Activated T-helper 2 cell treated with anti-CD3 and anti-CD28 coated beads, Interferon-gamma antibody, Interleukin-2, Interleukin-4, amounts not matched to agents 10 μg/mL and 5 μg/mL and 100 μg/mL, durations not matched to agents 14 hours and 24 hours and 36 hours (primary cell): ENCODE results near the gene TCF15. TPM values are rescaled to one million over a fixed set of nuclear protein-coding genes. Genes with fewer than 3 reads are reported as not detected.
A peak's percentile ranks its signal among the peaks of the same experiment; 100 is the strongest.

Experiments used
- DNase-seq: peaks from one replicate; pipeline ENCODE4 v3.0.0; 2021; ENCODE audit warnings: low spot score
- H3K27ac Mint-ChIP-seq: one replicate; pipeline ENCODE4 v1.8.0; 2021; ENCODE audit warnings: mixed read lengths
- H3K27me3 Mint-ChIP-seq: one replicate; pipeline ENCODE4 v1.8.0; 2021; ENCODE audit warnings: low read depth, mixed read lengths
- H3K36me3 Mint-ChIP-seq: one replicate; pipeline ENCODE4 v1.8.0; 2021; ENCODE audit warnings: low read depth, mixed read lengths
- H3K4me1 Mint-ChIP-seq: one replicate; pipeline ENCODE4 v1.8.0; 2021; ENCODE audit warnings: low read depth, mixed read lengths
- H3K4me3 Mint-ChIP-seq: one replicate; pipeline ENCODE4 v1.8.0; 2021; ENCODE audit warnings: low read depth, mild to moderate bottlenecking, moderate library complexity, mixed read lengths
- H3K9me3 Mint-ChIP-seq: one replicate; pipeline ENCODE4 v1.8.0; 2021; ENCODE audit warnings: mixed read lengths
- intact Hi-C: fragments of 100-400 bp; cut with micrococcal nuclease; formaldehyde crosslinking; loops from one replicate; pipeline ENCODE4 v1.15.1; 2023
- total RNA-seq: library from RNA; stranded (reverse); gene quantifications from 2 replicates; pipeline ENCODE4 v1.2.3, GENCODE V29; 2022

Gene TCF15, protein sequence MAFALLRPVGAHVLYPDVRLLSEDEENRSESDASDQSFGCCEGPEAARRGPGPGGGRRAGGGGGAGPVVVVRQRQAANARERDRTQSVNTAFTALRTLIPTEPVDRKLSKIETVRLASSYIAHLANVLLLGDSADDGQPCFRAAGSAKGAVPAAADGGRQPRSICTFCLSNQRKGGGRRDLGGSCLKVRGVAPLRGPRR
- not detected in 2 replicates for total RNA-seq

DNA sequence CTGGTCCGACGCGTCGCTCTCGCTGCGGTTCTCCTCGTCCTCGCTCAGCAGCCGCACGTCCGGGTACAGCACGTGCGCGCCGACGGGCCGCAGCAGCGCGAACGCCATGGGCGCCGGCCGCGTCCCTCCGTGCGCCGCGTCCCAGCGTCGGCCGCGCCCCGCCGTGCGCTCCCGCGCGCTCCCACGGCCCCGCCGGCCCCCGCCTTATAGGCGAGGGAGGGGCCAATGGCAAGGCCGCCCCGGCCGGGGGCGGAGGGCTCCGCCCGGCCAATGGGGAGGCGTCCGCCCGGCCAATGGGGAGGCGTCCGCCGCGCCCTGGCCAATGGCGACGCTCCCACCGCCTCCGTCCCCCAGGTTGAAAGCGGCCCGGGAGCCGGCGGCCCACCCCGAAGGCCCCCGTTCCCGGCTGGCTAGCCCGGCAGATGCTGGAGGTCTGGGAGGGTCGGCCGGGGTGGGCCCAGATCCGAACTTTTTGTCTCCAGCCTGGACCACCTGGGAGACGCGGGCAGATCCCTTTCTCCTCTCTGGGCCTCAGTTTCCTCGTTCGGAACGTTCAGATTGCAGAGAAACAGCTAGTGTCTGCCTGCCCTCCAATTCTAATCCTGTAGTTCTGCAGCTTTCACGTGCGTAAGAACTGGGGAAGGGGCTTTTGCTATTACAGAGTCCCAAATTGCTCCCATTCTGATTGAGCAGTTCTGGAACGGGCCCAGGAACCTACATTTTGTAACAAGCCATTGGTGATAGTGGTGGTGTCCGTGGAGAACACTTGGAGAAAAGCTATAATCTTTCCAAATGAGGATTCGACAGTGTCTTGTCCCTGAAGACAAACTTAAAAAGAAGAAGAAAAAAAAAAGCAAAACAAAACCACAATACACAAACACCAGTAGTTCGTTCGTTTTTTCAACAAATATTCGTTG is at the start of gene TCF15:
TSS of gene TCF15 (minus strand) at position 180 of the 917 bp plus-strand sequence. CDS start at position 108, 72 bp downstream.
- Mint-ChIP-seq H3K4me1 (peaks cover 2% of the 10 kb centered on the region), H3K4me3 (no peak within 1 kb of the TSS), H3K36me3 (no peaks in the 10 kb centered on the region), H3K9me3 (no peaks in the 10 kb centered on the region), H3K27me3 (peaks cover 45% of the 10 kb centered on the region), H3K27ac (no peak within 1 kb of the TSS)
- DNase-seq, result no peak
- intact Hi-C loops, result no loop called here

DNA sequence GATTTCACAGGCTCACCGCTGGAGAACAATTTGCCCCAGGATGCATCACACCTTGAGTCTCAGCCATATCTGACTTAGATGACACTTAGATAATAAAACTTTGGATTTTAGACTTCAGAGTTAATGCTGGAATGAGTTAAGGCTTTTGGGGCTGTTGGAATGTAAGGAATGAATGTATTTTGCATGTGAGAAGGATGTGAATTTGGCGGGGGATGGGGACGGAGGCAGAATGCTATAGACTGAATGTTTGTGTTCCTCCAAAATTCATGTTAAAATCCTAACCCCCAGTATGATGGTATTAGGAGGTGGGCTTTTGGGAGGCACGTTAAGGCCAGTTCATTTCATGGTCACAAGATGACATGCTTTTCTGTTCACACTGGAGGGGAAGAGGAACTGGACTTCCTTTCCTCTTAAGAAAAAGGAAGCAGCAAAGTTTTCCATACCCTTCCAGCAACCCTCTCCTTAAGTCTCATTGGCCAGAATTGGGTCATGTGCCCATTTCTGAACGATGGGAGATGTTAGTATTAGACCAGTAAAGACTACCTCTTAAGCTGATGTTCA is 48.7 kb upstream of the TCF15 start:
- DNase-seq, result no peak
- no peak overlapping the region for H3K4me3 Mint-ChIP-seq
- H3K27ac Mint-ChIP-seq, result no peak overlapping the region
- H3K4me1 Mint-ChIP-seq, result peaks cover 12% of the 10 kb centered on the region
- peaks cover 6% of the 10 kb centered on the region for H3K36me3 Mint-ChIP-seq
- no peaks in the 10 kb centered on the region for H3K9me3 Mint-ChIP-seq
- intact Hi-C loops, result no loop called here
- peaks cover 66% of the 10 kb centered on the region for H3K27me3 Mint-ChIP-seq

DNA sequence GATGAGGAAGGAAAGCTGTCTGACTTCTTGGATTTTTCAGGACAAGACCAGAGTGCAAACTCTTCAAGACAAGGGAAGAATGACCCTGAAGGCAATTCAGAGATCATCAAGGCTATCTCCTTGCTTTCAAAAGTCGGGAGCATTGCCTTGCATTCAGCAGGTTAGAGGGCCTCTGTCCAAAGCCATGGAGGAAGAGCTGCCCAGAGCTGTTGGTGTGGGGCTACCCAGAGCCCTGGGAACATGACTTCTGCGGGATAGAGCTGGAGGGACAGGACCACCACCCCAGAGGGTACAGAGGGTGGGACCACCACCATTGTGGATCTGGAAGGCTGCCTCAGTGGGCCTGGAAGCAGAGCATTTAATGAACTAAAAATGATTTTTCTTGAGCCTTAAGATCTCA is 48.1 kb upstream of the TCF15 start:
- no peaks in the 10 kb centered on the region for H3K9me3 Mint-ChIP-seq
- H3K36me3 Mint-ChIP-seq, result peaks cover 5% of the 10 kb centered on the region
- H3K4me3 Mint-ChIP-seq, result no peak overlapping the region
- H3K4me1 Mint-ChIP-seq, result peaks cover 16% of the 10 kb centered on the region
- intact Hi-C loops, result no loop called here
- no peak overlapping the region for H3K27ac Mint-ChIP-seq
- peaks cover 64% of the 10 kb centered on the region for H3K27me3 Mint-ChIP-seq
- no peak for DNase-seq

DNA sequence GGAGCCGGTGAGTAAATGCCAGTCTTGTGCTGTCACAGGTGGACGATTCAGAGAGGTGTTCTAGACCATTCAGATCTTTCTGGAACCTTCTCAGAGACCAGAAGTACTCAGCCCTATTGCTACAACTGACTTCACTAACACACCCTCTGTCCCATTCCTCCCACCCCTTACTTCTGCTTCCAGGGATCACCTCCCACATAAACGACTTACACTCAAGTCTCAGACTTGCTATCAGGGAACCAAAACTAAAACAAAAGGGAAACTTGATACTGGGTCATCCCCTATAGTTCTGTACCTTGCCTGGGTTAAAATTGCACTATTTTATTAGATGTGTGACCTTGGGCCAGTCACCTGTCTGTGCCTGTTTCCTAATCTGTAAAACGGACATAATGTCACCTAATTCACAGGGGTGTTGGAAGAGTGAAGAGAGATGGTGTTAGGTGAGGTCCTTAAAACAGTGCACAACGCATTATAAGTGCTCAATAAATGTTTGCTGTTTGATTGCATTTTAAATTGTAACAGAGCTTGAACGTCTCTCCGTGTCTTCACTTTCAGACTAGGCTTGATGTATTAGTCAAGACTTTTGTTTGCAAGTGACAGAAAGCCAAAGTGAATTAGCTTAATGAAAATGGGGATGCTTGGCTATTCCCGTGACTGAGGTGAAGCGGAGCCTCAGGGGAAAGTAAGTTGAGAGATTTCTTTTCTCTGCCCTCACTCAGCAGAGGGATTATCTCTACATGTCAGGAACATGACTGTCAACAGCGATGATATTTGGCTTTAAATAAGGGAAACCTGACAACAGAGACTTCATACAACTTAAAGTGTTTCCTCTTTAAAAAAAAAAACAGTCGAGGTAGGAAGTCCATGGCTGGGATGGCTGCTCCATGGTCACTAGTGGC is 45.9 kb upstream of the TCF15 start:
- Mint-ChIP-seq H3K36me3 (peaks cover 10% of the 10 kb centered on the region), H3K4me3 (no peak overlapping the region), H3K27me3 (peaks cover 46% of the 10 kb centered on the region), H3K9me3 (no peaks in the 10 kb centered on the region), H3K27ac (no peak overlapping the region), H3K4me1 (peaks cover 22% of the 10 kb centered on the region)
- no peak for DNase-seq
- intact Hi-C loops, result no loop called here

DNA sequence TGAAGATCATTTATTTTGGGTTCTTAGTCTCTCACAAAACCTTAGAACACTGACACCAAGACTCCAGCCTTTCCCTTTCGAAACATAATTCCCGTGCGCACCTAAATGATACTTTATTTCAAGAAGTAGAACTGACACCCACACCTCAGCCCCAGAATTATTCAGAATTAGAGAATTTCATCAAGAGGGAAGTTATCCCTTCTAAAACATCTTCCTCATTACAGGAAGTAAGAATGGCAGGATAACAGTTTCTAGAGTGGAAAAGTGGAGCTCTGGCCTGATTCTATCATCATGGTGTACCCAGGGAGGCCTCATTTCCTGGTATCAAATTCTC is 44.3 kb upstream of the TCF15 start:
- Mint-ChIP-seq H3K9me3 (no peaks in the 10 kb centered on the region), H3K27me3 (peaks cover 37% of the 10 kb centered on the region), H3K4me1 (peaks cover 27% of the 10 kb centered on the region), H3K4me3 (peak overlapping the region; percentile 81), H3K27ac (no peak overlapping the region), H3K36me3 (peaks cover 22% of the 10 kb centered on the region)
- no peak for DNase-seq
- intact Hi-C loops, result loop anchor here (5.0 kb wide), 1 partner anchor 112 kb away; the partner anchor contains the start of gene CSNK2A1

DNA sequence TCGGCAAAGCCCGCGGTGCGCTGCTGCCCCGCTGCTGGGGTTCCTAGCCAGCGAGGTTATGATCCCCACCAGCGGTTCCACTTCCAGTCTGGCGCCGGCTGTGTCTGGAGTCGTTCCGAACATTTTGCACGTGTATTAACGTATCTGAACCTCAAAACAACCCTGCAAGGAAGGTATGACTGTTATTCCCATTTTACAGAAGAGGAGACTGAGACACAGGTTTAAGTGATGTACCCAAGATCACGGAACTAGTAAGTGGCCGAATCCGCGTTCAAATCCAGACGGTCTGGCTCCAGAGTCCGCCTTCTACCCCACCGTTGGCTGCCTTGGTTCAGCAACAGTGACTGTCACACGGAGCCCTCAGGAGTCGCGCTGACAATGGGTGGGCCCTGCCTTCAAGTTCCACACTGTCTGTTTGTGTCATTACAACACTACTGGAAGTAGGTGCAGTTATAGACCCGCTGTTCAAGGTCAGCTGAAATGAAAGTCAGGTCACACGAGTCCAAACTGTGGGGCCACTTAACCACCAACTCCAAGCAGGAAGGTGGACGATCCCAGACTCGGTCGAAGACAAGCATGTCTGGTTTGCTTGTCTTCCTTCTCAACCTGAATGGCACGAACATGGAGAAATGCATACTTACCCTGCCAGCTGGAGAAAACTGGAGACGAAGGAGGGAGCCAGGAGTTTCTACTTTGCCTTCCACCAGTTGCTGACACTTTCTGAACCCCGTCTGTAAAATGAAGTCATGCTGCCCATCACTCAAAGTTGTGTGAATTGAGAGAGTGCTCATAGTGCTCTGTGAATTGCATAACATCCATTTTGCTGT is 43.7 kb upstream of the TCF15 start:
- H3K9me3 Mint-ChIP-seq, result no peaks in the 10 kb centered on the region
- H3K27me3 Mint-ChIP-seq, result peaks cover 33% of the 10 kb centered on the region
- H3K36me3 Mint-ChIP-seq, result peaks cover 26% of the 10 kb centered on the region
- peak overlapping the region; percentile 55 for H3K27ac Mint-ChIP-seq
- H3K4me3 Mint-ChIP-seq, result peak overlapping the region; percentile 81
- intact Hi-C loops, result loop anchor here (1.0 to 5.0 kb wide), 2 partner anchors 112 to 179 kb away; partner anchors contain the start of genes CSNK2A1 and FAM110A
- peaks cover 27% of the 10 kb centered on the region for H3K4me1 Mint-ChIP-seq
- DNase-seq, result no peak

DNA sequence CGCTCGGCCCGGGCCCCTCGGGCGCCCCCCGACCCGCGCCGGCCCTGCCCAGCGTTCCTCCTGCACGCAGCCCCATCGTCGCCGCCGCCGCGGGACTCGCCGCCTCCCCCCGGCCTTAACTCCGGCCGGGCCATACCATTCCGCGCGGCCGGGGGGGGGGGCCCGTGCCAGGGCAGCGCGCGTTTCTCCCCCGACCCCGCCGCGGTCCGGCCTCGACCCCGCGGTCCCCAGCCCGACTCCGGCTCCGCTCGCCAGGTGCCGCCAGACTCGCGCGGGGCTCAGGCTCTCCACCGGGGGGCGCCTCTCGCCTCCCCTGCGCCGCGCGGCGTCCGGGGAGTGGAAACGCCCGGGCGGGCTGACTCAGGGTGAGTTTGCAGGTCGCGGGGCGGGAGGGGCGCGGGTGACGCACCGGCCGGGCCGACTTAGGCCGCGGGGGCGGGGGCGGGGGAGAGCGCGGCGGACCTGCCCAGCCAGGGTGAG is 43.0 kb upstream of the TCF15 start, which contains the start of gene SRXN1:
TSS of gene SRXN1 (minus strand) at position 91 of the 480 bp plus-strand sequence. CDS start at position 76, 15 bp downstream.
- peak within 1 kb of the TSS; percentile 72 for H3K27ac Mint-ChIP-seq
- intact Hi-C loops, result loop anchor here (1.0 to 5.0 kb wide), 2 partner anchors 111 to 180 kb away; partner anchors contain the start of genes CSNK2A1 and FAM110A
- no peaks in the 10 kb centered on the region for H3K9me3 Mint-ChIP-seq
- DNase-seq, result peak; percentile 73
- peaks cover 27% of the 10 kb centered on the region for H3K4me1 Mint-ChIP-seq
- peaks cover 28% of the 10 kb centered on the region for H3K27me3 Mint-ChIP-seq
- peak within 1 kb of the TSS; percentile 85 for H3K4me3 Mint-ChIP-seq
- H3K36me3 Mint-ChIP-seq, result peaks cover 33% of the 10 kb centered on the region

DNA sequence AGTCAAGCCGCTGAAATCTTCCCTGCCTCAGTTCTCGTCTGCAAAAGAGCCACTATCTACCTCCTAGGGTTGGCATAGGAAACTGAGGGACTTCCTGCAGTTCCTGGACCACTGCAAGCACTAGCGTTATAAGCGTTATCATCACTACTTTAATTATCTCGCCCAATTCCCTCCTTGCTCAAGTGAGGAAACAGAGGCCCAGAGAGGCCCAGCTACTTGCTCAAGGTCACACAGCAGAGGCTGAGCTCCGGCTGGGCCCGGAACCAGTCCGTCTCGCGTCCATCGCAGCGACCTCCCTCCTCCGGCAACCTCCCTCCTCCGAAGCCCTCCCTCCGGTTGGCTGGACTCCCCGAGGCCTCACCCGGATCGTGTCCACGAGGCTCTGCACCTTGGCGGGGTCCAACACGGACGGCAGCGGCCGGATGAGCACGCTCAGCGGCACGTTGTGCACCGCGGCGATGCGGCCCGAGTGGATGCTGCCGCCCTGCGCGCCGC is 42.6 kb upstream of the TCF15 start:
- peaks cover 27% of the 10 kb centered on the region for H3K4me1 Mint-ChIP-seq
- H3K27me3 Mint-ChIP-seq, result peaks cover 23% of the 10 kb centered on the region
- intact Hi-C loops, result loop anchor here (1.0 to 5.0 kb wide), 2 partner anchors 110 to 181 kb away; partner anchors contain the start of genes CSNK2A1 and FAM110A
- H3K36me3 Mint-ChIP-seq, result peaks cover 38% of the 10 kb centered on the region
- H3K4me3 Mint-ChIP-seq, result peak overlapping the region; percentile 85
- H3K9me3 Mint-ChIP-seq, result no peaks in the 10 kb centered on the region
- H3K27ac Mint-ChIP-seq, result peak overlapping the region; percentile 72
- DNase-seq, result peak; percentile 15

DNA sequence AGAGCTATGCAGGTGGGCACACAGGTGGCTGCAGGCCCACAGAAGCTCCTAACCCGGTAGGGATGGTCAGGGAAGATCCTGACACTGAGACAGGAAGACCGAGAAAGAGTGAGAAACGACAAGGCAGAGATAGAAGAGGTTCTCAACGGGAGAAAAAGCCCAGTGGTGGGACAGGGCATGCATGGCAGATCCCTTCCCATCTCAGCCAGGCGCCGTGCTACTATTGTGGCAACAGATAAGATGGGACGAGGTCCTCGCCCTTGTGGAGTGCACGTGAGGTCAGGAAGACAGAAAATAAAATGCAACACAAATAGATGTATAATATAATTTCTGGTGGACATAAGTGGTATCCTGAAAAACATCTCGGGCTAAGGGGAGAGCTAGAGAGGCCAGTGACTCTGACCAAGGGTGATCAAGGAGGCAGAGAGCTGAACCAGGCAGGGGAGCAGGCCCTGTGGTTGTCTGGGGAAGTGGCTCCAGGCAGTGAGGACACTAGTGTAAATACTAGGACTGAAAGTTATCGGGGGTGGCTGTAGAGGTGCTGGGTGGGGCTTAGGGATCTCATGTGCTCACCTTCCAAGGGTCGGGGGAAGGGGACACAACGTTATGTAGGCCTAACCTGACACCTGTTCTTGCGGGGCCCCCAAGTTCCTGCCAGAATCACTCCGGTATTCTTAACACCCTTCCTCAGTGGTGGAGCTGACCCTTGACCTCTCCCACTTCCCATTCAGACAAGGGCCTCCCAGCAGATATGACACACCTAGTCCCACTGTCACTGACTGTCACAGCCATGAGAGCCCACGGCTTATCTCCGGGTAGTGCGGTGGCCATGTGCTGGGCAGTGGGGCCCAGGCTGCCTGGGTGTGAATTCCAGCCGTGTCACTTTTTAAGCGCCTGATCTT is 41.9 kb upstream of the TCF15 start:
- Mint-ChIP-seq H3K27ac (peak overlapping the region; percentile 72), H3K27me3 (peaks cover 16% of the 10 kb centered on the region), H3K9me3 (no peaks in the 10 kb centered on the region), H3K36me3 (peaks cover 45% of the 10 kb centered on the region), H3K4me1 (peaks cover 27% of the 10 kb centered on the region), H3K4me3 (peak overlapping the region; percentile 85)
- intact Hi-C loops, result loop anchor here (5.0 kb wide), 1 partner anchor 110 kb away; the partner anchor contains the start of gene CSNK2A1
- no peak for DNase-seq

DNA sequence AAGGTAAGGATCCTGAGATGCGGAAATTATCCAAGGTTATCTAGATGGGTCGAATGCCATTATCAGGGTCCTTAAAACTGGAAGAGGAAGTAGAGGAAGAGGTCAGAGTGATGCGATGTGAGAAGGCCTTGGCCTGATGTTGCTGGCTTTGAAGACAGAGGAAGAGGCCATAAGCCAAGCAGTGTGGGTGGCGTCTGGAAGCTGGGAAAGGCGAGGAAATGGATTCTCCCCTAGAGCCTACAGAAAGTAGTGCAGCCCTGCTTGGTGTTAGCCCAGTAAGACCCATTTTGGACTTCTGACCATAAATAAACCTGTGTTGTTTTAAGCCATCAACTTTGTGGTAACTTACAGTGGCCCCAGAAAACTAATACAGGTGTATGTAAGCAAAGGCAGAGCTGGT is 40.8 kb upstream of the TCF15 start:
- Mint-ChIP-seq H3K4me3 (peak overlapping the region; percentile 85), H3K36me3 (peaks cover 50% of the 10 kb centered on the region), H3K4me1 (peaks cover 27% of the 10 kb centered on the region), H3K27me3 (peaks cover 9% of the 10 kb centered on the region), H3K9me3 (no peaks in the 10 kb centered on the region), H3K27ac (no peak overlapping the region)
- no peak for DNase-seq
- intact Hi-C loops, result loop anchor here (5.0 kb wide), 1 partner anchor 109 kb away; the partner anchor contains the start of gene CSNK2A1
